ENCODE results near the gene TSPAN9. TPM values are rescaled to one million over a fixed set of nuclear protein-coding genes. Genes with fewer than 3 reads are reported as not detected.

The TSPAN9 gene
- total RNA-seq, 1 donor: 0.54 TPM

- peak in 2 of 3 donors; percentile 19 to 52 for DNase-seq (ENCODE audit: low read depth in 2 of 3, low spot score in 2 of 3)
These were observed 204.6 kb downstream of the TSPAN9 start for GRCh38 chr12:3281588-3282383.

DNA sequence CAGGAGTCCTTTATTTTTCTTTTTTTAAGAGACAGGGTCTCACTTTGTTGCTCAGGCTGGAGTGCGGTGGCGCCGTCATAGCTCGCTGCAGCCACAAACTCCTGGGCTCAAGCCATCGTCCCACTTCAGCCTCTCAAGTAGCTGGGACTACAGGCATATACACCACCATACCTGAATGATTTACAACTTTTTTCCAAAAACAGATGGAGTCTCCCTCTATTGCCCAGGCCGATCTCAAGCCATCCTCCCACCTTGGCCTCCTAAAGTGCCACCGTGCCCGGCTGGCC lies 205.1 kb downstream of the TSPAN9 start:
- DNase-seq (ENCODE audit: low read depth in 2 of 3, low spot score in 2 of 3): no peak

- DNase-seq (ENCODE audit: low read depth in 2 of 3, low spot score in 2 of 3): no peak
These were observed 206.0 kb downstream of the TSPAN9 start for GRCh38 chr12:3283137-3283680.

DNA sequence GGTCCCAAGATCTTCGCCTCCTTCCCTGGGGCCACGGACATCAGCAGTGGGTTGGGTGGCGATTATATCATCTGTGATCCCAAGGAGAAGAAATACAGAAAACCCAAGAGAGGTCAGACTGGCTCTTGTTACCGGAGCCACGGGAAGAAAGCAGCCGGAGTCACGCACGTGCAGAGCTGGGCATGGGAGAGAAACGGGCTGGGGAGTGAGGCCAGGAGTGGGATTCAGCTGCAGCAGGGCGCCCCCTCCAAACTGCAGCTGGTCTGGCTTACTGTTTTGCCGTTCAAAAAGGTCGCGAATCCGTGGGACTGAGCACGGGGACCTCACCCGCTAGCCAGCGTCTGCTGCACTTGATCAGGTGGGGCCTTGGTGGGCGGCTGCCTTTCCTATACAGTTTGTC lies 207.2 kb downstream of the TSPAN9 start:
- DNase-seq (ENCODE audit: low read depth in 2 of 3, low spot score in 2 of 3): no peak

GRCh38 chr12:3285570-3285969 lies 208.4 kb downstream of the TSPAN9 start:
- no peak for DNase-seq (ENCODE audit: low read depth in 2 of 3, low spot score in 2 of 3)

GRCh38 chr12:3288690-3289089 lies 211.5 kb downstream of the TSPAN9 start:
- DNase-seq (ENCODE audit: low read depth in 2 of 3, low spot score in 2 of 3): no peak

DNA sequence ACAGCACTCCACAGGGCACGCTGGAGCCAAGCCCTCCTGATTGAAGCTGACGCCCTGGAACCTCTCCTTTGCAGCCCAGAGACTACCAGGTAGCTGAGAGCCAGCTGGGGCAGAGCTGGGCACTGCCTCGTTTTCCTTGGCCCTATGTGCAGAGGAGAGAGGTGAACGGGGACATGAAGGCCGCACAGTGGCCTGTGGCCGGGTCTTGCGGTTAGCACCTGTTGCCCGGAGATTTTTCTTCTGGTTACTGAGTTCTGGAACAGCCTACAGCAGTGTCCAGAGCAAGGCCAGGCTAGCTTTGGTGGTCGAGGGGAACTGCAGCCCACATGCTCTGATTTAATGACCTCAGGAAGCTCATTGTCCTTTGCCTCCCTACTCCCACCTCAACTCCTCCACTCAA lies 212.5 kb downstream of the TSPAN9 start:
- no peak for DNase-seq (ENCODE audit: low read depth in 2 of 3, low spot score in 2 of 3)

DNA sequence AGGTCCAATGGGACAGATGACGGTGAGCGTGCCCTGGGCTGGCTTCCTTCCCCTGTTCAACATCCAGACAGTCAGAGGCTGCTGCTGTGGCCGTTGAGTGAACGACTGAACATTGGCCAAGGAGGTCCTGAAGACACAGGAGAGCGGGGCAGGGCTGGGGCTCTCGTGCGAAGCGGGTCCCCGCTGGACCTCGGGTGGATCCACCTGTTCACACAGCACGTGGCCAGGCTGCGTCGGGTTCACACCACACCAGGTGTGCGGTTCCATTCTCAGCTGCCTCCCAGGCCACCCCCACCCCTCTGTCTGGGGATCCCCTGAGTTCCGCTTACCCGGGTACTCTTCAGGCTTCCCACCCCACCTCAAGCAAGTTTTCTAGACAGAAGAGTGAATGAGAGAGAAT lies 214.8 kb downstream of the TSPAN9 start:
- DNase-seq (ENCODE audit: low read depth in 2 of 3, low spot score in 2 of 3): no peak

DNA sequence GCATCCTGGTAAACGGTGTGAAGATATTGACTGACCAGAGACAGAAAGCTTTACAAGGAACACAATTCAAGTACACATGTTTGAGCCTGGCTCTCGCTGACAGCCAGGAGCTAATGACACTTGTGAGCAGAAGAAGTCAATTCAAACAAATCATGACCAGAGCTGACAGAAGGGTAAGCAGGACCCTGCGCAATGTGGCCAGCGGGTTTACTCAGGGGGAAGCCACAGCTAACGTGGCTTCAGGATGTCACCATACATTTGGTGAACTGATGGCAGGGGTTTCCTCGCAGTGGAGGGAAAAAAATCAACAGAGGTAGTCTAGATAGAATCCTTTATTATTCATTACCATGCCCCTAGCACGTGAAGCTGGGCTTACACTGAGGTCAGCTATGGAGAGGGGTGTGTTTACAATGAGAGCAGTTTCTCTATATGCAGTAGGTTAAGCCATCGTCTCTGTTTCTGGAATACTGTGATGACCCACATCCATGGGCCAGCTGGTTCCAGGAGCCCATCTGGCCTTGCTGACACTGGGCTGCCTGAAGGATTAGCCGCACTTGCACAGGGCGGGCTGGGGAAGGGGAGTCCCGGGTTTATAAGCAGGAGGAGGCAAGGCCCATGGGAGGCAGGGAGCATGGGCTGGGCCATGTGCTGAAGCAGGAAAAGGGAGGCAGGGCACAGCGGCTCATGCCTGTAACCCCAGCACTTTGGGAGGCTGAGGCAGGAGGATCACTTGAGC lies 215.7 kb downstream of the TSPAN9 start:
- no peak for DNase-seq (ENCODE audit: low read depth in 2 of 3, low spot score in 2 of 3)

DNA sequence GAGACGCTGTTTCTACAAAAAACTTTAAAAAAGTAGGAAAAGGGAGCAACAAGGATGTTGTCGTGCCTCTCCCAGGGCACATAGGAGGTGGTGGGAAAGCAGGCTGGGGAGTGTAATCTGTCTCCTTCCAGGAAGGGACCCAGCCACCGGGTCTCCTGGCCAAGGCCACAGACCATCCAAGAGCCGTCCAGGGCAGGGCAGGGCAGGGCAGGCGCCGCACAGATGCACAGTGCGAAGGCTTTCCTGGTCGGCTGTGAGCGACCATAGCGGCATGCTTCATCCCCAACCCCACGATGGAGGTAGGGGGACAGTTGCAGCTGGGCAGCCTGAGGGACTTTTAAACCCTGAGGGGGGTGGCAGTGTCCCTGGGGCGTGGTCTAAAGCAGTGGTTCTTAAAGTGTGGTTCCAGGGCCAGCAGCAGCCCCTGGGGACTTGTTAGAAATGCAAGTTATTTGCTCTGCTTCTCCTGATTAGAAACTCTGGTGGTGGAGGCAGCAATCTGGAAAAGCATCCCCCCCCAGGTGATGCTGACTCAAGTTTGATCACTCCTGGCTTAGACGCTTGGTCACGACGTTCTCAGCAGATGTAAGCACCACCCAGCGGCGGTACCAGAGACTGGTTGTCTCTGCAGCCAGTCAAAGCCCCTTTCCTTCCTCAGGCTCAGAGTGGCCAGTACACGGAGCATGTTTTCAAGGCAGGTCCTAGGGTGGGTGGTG lies 216.4 kb downstream of the TSPAN9 start:
- no peak for DNase-seq (ENCODE audit: low read depth in 2 of 3, low spot score in 2 of 3)

GRCh38 chr12:3294481-3294911 lies 217.3 kb downstream of the TSPAN9 start:
- DNase-seq (ENCODE audit: low read depth in 2 of 3, low spot score in 2 of 3): no peak

DNA sequence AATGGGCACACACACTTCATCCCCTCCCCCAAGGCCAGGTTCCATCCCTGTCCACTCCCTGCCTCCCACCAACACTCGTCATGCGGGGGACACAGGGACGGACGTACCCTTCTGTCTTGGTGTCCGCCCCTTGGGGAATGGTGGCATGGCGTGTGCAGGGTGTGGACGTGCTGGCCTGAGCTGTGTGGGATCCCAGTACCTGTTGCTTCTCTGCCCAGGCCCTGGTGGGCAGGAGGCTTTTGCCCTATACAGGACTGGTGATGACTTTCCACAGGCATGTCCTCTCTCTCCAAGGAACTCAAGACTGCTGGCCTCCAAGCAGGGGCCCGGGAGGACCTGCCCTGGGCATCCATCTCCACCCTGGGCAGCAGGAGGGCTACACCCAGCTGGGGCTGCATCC lies 218.0 kb downstream of the TSPAN9 start:
- DNase-seq (ENCODE audit: low read depth in 2 of 3, low spot score in 2 of 3): no peak

- no peak for DNase-seq (ENCODE audit: low read depth in 2 of 3, low spot score in 2 of 3)
These were observed 218.6 kb downstream of the TSPAN9 start for GRCh38 chr12:3295646-3296408.

DNA sequence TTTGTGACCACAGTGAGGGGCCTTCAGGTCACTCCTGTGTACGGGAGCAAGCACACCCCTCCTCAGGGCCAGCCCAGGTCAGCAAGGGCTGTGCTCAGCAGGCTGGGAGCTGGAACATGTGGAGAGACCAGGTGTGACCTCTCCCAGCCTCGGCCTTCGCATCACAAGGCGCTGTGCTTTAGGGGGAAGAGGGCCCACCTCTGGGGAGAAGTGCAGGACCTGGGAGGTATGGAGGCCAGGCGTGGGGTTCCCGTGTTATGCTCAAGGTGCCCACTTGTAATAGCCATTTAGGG lies 219.2 kb downstream of the TSPAN9 start:
- DNase-seq (ENCODE audit: low read depth in 2 of 3, low spot score in 2 of 3): no peak

- no peak for DNase-seq (ENCODE audit: low read depth in 2 of 3, low spot score in 2 of 3)
These were observed 221.4 kb downstream of the TSPAN9 start for GRCh38 chr12:3298603-3299002.

DNA sequence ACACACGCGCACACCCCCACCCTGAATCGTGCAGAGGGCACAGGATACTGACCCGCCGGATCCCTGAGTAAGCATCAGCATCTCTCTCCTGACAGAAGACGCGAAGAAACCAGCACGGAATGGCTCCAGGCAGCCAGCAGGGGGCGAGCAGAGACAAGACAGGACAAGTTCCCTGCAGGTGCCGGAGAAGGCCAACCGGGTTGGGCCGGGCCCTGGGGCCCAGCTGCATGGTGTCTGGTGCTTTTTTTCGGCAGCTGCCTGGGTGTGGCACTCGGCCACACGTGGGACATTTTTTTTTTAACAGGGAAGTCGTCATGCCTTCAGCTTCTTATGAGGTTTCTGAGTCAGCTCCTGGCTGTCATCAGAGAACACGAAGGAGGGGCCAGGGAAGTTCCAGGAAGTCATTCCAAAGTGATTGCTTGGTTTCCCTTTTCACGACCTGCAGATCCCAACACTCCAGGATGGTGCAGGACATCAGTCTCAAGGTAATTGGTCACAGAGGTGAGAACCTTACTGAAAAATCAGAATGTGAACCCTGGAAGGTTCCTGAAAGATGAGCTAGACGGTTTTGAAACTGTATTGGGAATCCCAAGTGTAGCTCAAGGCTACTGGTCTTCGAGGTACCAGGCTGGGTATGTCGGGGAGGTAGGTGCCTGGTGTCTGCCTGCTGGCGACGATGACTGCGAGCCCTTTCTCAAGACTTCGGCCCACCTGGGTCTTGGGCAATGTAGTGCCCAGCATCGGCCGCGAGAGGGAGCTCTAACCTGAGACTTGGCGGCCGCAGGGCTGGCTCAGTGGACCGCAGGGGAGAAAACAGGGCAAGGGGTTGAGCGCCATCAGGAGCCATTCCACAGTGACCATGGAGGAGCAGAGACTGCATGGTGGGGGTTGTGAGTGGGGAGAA lies 223.0 kb downstream of the TSPAN9 start:
- peak; percentile 44 to 89 (median 88) for DNase-seq (ENCODE audit: low read depth in 2 of 3, low spot score in 2 of 3)

DNA sequence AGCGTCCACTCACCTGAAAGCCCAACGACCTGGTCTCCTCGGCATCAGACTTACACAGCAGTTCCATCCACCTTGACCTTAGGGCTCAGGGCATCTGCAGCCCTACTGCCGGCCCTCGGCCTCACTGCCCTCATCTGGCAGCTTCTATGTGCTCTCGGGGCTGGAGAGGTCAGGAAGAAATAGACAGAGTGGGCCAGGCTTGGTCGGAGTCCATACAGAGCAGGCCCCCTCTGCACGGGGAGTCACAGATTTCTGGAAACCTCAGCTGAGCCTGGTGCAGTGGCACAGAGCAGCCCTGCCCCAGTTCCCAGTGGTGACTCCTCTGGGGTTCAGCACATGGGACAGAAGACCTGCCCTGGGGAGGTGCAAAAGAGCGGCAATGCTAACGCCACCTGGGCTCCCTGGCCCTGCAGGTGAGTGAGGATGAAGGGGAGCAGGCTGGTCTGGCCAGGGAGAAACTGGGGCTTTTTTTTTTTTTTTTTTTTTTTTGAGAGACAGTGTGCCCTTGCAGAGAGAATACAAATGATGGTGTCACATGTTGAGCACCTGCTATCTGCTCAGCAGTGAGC lies 223.7 kb downstream of the TSPAN9 start:
- DNase-seq (ENCODE audit: low read depth in 2 of 3, low spot score in 2 of 3): no peak

GRCh38 chr12:3302401-3303041 lies 225.3 kb downstream of the TSPAN9 start:
- no peak for DNase-seq (ENCODE audit: low read depth in 2 of 3, low spot score in 2 of 3)

All from hematopoietic multipotent progenitor cell (in vitro differentiated cells).